ENCODE data around the gene DPP3. TPM values are rescaled to one million over a fixed set of nuclear protein-coding genes. Genes with fewer than 3 reads are reported as not detected.
"Not testable (repeated sequence)": the region's sequence is repeated elsewhere in the genome, so short reads cannot be mapped to it uniquely, and the experiment has no call there.

Gene DPP3
- total RNA-seq, 1 experiment from 2014 or later: 93.3 TPM

- no peak for DNase-seq (ENCODE audit: low spot score)
- ChIA-PET CTCF (no interaction called here), POLR2A (ENCODE audit: low non-redundant PET) (no interaction called here)
- Histone ChIP-seq H3K4me3 (ENCODE audit: low read depth, low read length, poor library complexity, severe bottlenecking) (no peak overlapping the region), H3K9me3 (ENCODE audit: low read depth, low read length, poor library complexity, severe bottlenecking) (no peaks in the 10 kb centered on the region), H3K36me3 (ENCODE audit: insufficient read depth, low read length, poor library complexity, severe bottlenecking) (no peaks in the 10 kb centered on the region), H3K4me1 (ENCODE audit: insufficient read depth, low read length, poor library complexity, severe bottlenecking) (no peaks in the 10 kb centered on the region), H3K27me3 (replicated peaks; ENCODE audit: insufficient read depth, low read depth, low read length, poor library complexity) (no peaks in the 10 kb centered on the region), H3K27ac (ENCODE audit: low read depth, low read length, poor library complexity, severe bottlenecking) (no peak overlapping the region)
- BruUV-seq (replicated peaks): no TSS peak
- TF ChIP-seq EZH2 (IDR thresholded peaks at IDR 0.05; ENCODE audit: borderline replicate concordance, low read depth, low read length, poor library complexity, severe bottlenecking) (no peak), CTCF (conservative IDR thresholded peaks at IDR 0.05; ENCODE audit: low read depth, low read length) (no peak)
- intact Hi-C loops (cut with micrococcal nuclease; ENCODE audit: unreplicated experiment): no loop called here
Observed at GRCh38 chr11:66462010-66462409, 18.2 kb upstream of the DPP3 start.

- H3K9me3 ChIP-seq (ENCODE audit: low read depth, low read length, poor library complexity, severe bottlenecking): no peaks in the 10 kb centered on the region
- no peak for DNase-seq (ENCODE audit: low spot score)
- TF ChIP-seq EZH2 (IDR thresholded peaks at IDR 0.05; ENCODE audit: borderline replicate concordance, low read depth, low read length, poor library complexity, severe bottlenecking) (no peak), CTCF (conservative IDR thresholded peaks at IDR 0.05; ENCODE audit: low read depth, low read length) (no peak)
- H3K36me3 ChIP-seq (ENCODE audit: insufficient read depth, low read length, poor library complexity, severe bottlenecking): no peaks in the 10 kb centered on the region
- H3K27ac ChIP-seq (ENCODE audit: low read depth, low read length, poor library complexity, severe bottlenecking): no peak overlapping the region
- BruUV-seq (replicated peaks): no TSS peak
- H3K4me1 ChIP-seq (ENCODE audit: insufficient read depth, low read length, poor library complexity, severe bottlenecking): no peaks in the 10 kb centered on the region
- intact Hi-C loops (cut with micrococcal nuclease; ENCODE audit: unreplicated experiment): no loop called here
- no peaks in the 10 kb centered on the region for H3K27me3 ChIP-seq (replicated peaks; ENCODE audit: insufficient read depth, low read depth, low read length, poor library complexity)
- POLR2A ChIA-PET (ENCODE audit: low non-redundant PET): no interaction called here
- CTCF ChIA-PET: no interaction called here
- no peak overlapping the region for H3K4me3 ChIP-seq (ENCODE audit: low read depth, low read length, poor library complexity, severe bottlenecking)
Observed at GRCh38 chr11:66462911-66463310, 17.3 kb upstream of the DPP3 start.

GRCh38 chr11:66464116-66464515, 16.1 kb upstream of the DPP3 start:
- POLR2A ChIA-PET (ENCODE audit: low non-redundant PET); BruUV-seq (replicated peaks); H3K4me1 ChIP-seq (ENCODE audit: insufficient read depth, low read length, poor library complexity, severe bottlenecking); H3K4me3 ChIP-seq (ENCODE audit: low read depth, low read length, poor library complexity, severe bottlenecking); H3K27me3 ChIP-seq (replicated peaks; ENCODE audit: insufficient read depth, low read depth, low read length, poor library complexity); DNase-seq (ENCODE audit: low spot score); H3K27ac ChIP-seq (ENCODE audit: low read depth, low read length, poor library complexity, severe bottlenecking); H3K9me3 ChIP-seq (ENCODE audit: low read depth, low read length, poor library complexity, severe bottlenecking); intact Hi-C loops (cut with micrococcal nuclease; ENCODE audit: unreplicated experiment); H3K36me3 ChIP-seq (ENCODE audit: insufficient read depth, low read length, poor library complexity, severe bottlenecking); CTCF ChIA-PET: not testable (repeated sequence)

GRCh38 chr11:66464916-66465315, 15.3 kb upstream of the DPP3 start:
- DNase-seq (ENCODE audit: low spot score): no peak
- no peak overlapping the region for H3K4me3 ChIP-seq (ENCODE audit: low read depth, low read length, poor library complexity, severe bottlenecking)
- no peaks in the 10 kb centered on the region for H3K4me1 ChIP-seq (ENCODE audit: insufficient read depth, low read length, poor library complexity, severe bottlenecking)
- POLR2A ChIA-PET (ENCODE audit: low non-redundant PET): no interaction called here
- intact Hi-C loops (cut with micrococcal nuclease; ENCODE audit: unreplicated experiment): no loop called here
- no peaks in the 10 kb centered on the region for H3K9me3 ChIP-seq (ENCODE audit: low read depth, low read length, poor library complexity, severe bottlenecking)
- no peak for TF ChIP-seq EZH2 (IDR thresholded peaks at IDR 0.05; ENCODE audit: borderline replicate concordance, low read depth, low read length, poor library complexity, severe bottlenecking)
- TF ChIP-seq CTCF (conservative IDR thresholded peaks at IDR 0.05; ENCODE audit: low read depth, low read length): no peak
- no peaks in the 10 kb centered on the region for H3K27me3 ChIP-seq (replicated peaks; ENCODE audit: insufficient read depth, low read depth, low read length, poor library complexity)
- no peak overlapping the region for H3K27ac ChIP-seq (ENCODE audit: low read depth, low read length, poor library complexity, severe bottlenecking)
- no peaks in the 10 kb centered on the region for H3K36me3 ChIP-seq (ENCODE audit: insufficient read depth, low read length, poor library complexity, severe bottlenecking)
- BruUV-seq (replicated peaks): no TSS peak
- CTCF ChIA-PET: no interaction called here
